ENCODE results near the gene TOX3. TPM values are rescaled to one million over a fixed set of nuclear protein-coding genes. Genes with fewer than 3 reads are reported as not detected.
A peak's percentile ranks its signal among the peaks of the same experiment; 100 is the strongest.

The TOX3 gene
- total RNA-seq, 1 experiment from 2014 or later = 20.2 TPM

DNA sequence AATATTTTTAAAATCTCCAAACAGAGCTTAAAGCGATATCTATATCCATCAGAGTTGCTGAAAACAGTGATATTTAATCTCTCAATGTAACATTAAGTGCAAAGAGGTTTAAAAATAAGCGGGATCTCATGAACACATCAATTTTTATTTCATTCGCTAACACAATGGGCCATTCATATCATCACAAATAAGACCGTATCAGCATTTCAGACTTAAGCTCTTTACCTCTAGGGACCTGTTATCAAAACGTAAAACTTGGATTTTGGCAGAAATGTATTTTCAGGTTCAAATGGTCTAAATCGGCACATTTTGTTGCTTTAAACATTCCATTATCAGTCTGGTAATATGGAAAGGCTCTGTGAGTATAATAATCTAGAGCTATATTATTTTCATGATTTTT is 77.9 kb downstream of the TOX3 start:
- peak overlapping the region in 1 of 3 experiments; percentile 42; a peak in 2 of 7 replicates for H3K27ac Mint-ChIP-seq
- no peaks in the 10 kb centered on the region for H3K27me3 ChIP-seq (ENCODE audit: insufficient read depth, low read length)
- no CpG with 5 or more reads among the region's 6 CpGs for WGBS (ENCODE audit: extremely low coverage, insufficient read length, low lambda C conversion rate)
- H3K56ac ChIP-seq (ENCODE audit: insufficient read length, low read depth, low read length) = no peak overlapping the region
- no peak for DNase-seq
- no peak overlapping the region for H2BK20ac ChIP-seq (ENCODE audit: low read depth, low read length, poor library complexity, severe bottlenecking)
- H2AFZ ChIP-seq (ENCODE audit: low read length) = no peak overlapping the region
- H3K9me3 Mint-ChIP-seq = no peaks in the 10 kb centered on the region
- no peak overlapping the region for H2BK15ac ChIP-seq (ENCODE audit: low read depth, low read length)
- no peak overlapping the region for H2AK5ac ChIP-seq (ENCODE audit: insufficient read length, low read length)
- H3K79me1 ChIP-seq (ENCODE audit: insufficient read depth, low read depth, low read length, poor library complexity, severe bottlenecking) = peaks cover 3% of the 10 kb centered on the region
- no peaks in the 10 kb centered on the region; the same call in 1 of the 2 replicates for H3K79me2 ChIP-seq (ENCODE audit: insufficient read depth, low read length)
- no peak overlapping the region for H3K9ac ChIP-seq (ENCODE audit: extremely low read depth, insufficient read length, low read length)
- no peak overlapping the region for H4K5ac ChIP-seq (ENCODE audit: insufficient read length, low read depth, low read length)
- H2BK5ac ChIP-seq (ENCODE audit: insufficient read length, low read length) = no peak overlapping the region
- no peak overlapping the region for H3K23ac ChIP-seq (ENCODE audit: insufficient read length, low read depth, low read length)
- H3K4me1 ChIP-seq (ENCODE audit: insufficient read depth, low read length) = peaks cover 3% of the 10 kb centered on the region; the same call in 1 of the 2 replicates
- no peak overlapping the region for H3T11ph ChIP-seq (ENCODE audit: low read length)
- H3K14ac ChIP-seq (ENCODE audit: insufficient read depth, low read length) = no peak overlapping the region
- H3K23me2 ChIP-seq (ENCODE audit: insufficient read length, low read depth, low read length, poor library complexity, severe bottlenecking) = no peaks in the 10 kb centered on the region
- H2BK120ac ChIP-seq (ENCODE audit: low read depth, low read length, poor library complexity, severe bottlenecking) = no peak overlapping the region
- no peak overlapping the region for H3K27ac ChIP-seq (ENCODE audit: insufficient read length, low read depth, low read length)
- H3K27me3 Mint-ChIP-seq (ENCODE audit: low read depth) = no peaks in the 10 kb centered on the region
- H3K18ac ChIP-seq (ENCODE audit: insufficient read length, low read depth, low read length) = no peak overlapping the region
- no peak overlapping the region for H4K8ac ChIP-seq (replicated peaks; ENCODE audit: insufficient read length, low read depth, low read length)
- no peaks in the 10 kb centered on the region for H3K9me3 ChIP-seq (ENCODE audit: control insufficient read depth, low read depth, low read length)
- no peak overlapping the region for H3K4me3 Mint-ChIP-seq
- H2BK12ac ChIP-seq (ENCODE audit: insufficient read length, low read depth, low read length) = no peak overlapping the region
- H3K4me2 ChIP-seq (ENCODE audit: insufficient read depth, insufficient read length, low read length) = no peak overlapping the region
- peaks cover 6 to 23% (median 16%) of the 10 kb centered on the region in 3 experiments for H3K36me3 Mint-ChIP-seq (ENCODE audit: insufficient read depth in 1 of 3, low read depth in 3 of 3)
- H3K4me1 Mint-ChIP-seq = peaks cover 40 to 53% of the 10 kb centered on the region in 2 experiments
- no peaks in the 10 kb centered on the region for H4K20me1 ChIP-seq (ENCODE audit: control insufficient read depth, insufficient read depth, insufficient read length)
- no peak overlapping the region for H4K91ac ChIP-seq (ENCODE audit: insufficient read length, low read depth, low read length)
- no peak overlapping the region for H3K4ac ChIP-seq (ENCODE audit: low read depth, low read length)
- TF ChIP-seq, protein P1, sequence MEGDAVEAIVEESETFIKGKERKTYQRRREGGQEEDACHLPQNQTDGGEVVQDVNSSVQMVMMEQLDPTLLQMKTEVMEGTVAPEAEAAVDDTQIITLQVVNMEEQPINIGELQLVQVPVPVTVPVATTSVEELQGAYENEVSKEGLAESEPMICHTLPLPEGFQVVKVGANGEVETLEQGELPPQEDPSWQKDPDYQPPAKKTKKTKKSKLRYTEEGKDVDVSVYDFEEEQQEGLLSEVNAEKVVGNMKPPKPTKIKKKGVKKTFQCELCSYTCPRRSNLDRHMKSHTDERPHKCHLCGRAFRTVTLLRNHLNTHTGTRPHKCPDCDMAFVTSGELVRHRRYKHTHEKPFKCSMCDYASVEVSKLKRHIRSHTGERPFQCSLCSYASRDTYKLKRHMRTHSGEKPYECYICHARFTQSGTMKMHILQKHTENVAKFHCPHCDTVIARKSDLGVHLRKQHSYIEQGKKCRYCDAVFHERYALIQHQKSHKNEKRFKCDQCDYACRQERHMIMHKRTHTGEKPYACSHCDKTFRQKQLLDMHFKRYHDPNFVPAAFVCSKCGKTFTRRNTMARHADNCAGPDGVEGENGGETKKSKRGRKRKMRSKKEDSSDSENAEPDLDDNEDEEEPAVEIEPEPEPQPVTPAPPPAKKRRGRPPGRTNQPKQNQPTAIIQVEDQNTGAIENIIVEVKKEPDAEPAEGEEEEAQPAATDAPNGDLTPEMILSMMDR (conservative IDR thresholded peaks at IDR 0.05) = no peak

All from H9 (cell line).